Measurements from ENCODE around the gene INPPL1.

INPPL1 gene

GRCh38 chr11:72238492-72239312 is 14.1 kb downstream of the INPPL1 start:
- Histone ChIP-seq H3K4me3 (ENCODE audit: insufficient read depth, low read depth, low read length, poor library complexity, severe bottlenecking) (no peak overlapping the region), H3K36me3 (ENCODE audit: control insufficient read depth, insufficient read depth, low read length) (peaks cover 33% of the 10 kb centered on the region), H3K27ac (ENCODE audit: insufficient read depth, low read length, poor library complexity, severe bottlenecking) (no peak overlapping the region), H3K27me3 (replicated peaks; ENCODE audit: control insufficient read depth, insufficient read depth, low read length, poor library complexity, severe bottlenecking) (peaks cover 37% of the 10 kb centered on the region), H3K9me3 (ENCODE audit: control insufficient read depth, low read length) (no peaks in the 10 kb centered on the region), H3K4me1 (ENCODE audit: control insufficient read depth, insufficient read depth, low read length, poor library complexity, severe bottlenecking) (peaks cover 20% of the 10 kb centered on the region)
- DNase-seq: no peak

DNA sequence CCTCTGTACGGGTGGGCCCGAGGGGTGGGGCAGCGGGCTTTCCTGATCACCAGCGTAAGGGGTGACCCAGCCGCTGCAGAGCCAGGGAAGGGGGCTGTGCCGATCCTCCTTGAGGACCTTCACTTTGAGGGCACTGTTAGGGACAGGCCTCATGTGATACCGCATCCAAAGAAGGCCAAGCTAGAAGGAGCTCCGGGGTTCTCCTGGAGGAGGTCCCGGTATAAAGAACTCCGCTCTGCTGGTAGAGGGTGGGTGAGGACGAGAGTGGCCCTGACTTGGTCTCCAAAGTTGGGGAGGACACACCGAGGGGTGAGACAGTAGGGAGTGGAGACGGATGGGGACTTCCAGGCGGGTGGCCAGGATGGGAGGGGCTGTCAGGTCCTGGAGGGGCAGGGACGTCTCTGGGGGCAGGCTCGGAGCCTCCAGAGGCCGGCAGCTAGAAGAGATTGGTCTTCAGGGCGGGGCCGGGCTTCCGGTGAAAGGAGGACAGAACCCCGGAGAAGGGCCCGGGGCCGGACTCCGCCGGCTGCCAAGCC is 14.8 kb downstream of the INPPL1 start:
- no peak for DNase-seq
- Histone ChIP-seq H3K36me3 (ENCODE audit: control insufficient read depth, insufficient read depth, low read length) (peaks cover 28% of the 10 kb centered on the region), H3K27ac (ENCODE audit: insufficient read depth, low read length, poor library complexity, severe bottlenecking) (no peak overlapping the region), H3K4me1 (ENCODE audit: control insufficient read depth, insufficient read depth, low read length, poor library complexity, severe bottlenecking) (peaks cover 24% of the 10 kb centered on the region), H3K9me3 (ENCODE audit: control insufficient read depth, low read length) (no peaks in the 10 kb centered on the region), H3K4me3 (ENCODE audit: insufficient read depth, low read depth, low read length, poor library complexity, severe bottlenecking) (no peak overlapping the region), H3K27me3 (replicated peaks; ENCODE audit: control insufficient read depth, insufficient read depth, low read length, poor library complexity, severe bottlenecking) (peaks cover 44% of the 10 kb centered on the region)

- DNase-seq: no peak
These were observed 15.4 kb downstream of the INPPL1 start for GRCh38 chr11:72239849-72240460.

GRCh38 chr11:72240461-72241290 is 16.1 kb downstream of the INPPL1 start:
- Histone ChIP-seq H3K4me3 (ENCODE audit: insufficient read depth, low read depth, low read length, poor library complexity, severe bottlenecking) (no peak overlapping the region), H3K36me3 (ENCODE audit: control insufficient read depth, insufficient read depth, low read length) (peaks cover 16% of the 10 kb centered on the region), H3K27ac (ENCODE audit: insufficient read depth, low read length, poor library complexity, severe bottlenecking) (no peak overlapping the region), H3K9me3 (ENCODE audit: control insufficient read depth, low read length) (no peaks in the 10 kb centered on the region), H3K4me1 (ENCODE audit: control insufficient read depth, insufficient read depth, low read length, poor library complexity, severe bottlenecking) (peaks cover 25% of the 10 kb centered on the region), H3K27me3 (replicated peaks; ENCODE audit: control insufficient read depth, insufficient read depth, low read length, poor library complexity, severe bottlenecking) (peaks cover 53% of the 10 kb centered on the region)
- DNase-seq: no peak

More at GRCh38 chr11:72239849-72240460, 15.4 kb downstream of the INPPL1 start:
- Histone ChIP-seq H3K27ac (ENCODE audit: insufficient read depth, low read length, poor library complexity, severe bottlenecking) (no peak overlapping the region), H3K27me3 (replicated peaks; ENCODE audit: control insufficient read depth, insufficient read depth, low read length, poor library complexity, severe bottlenecking) (peaks cover 49% of the 10 kb centered on the region), H3K4me1 (ENCODE audit: control insufficient read depth, insufficient read depth, low read length, poor library complexity, severe bottlenecking) (peaks cover 25% of the 10 kb centered on the region), H3K4me3 (ENCODE audit: insufficient read depth, low read depth, low read length, poor library complexity, severe bottlenecking) (no peak overlapping the region), H3K9me3 (ENCODE audit: control insufficient read depth, low read length) (no peaks in the 10 kb centered on the region), H3K36me3 (ENCODE audit: control insufficient read depth, insufficient read depth, low read length) (peaks cover 23% of the 10 kb centered on the region)

DNA sequence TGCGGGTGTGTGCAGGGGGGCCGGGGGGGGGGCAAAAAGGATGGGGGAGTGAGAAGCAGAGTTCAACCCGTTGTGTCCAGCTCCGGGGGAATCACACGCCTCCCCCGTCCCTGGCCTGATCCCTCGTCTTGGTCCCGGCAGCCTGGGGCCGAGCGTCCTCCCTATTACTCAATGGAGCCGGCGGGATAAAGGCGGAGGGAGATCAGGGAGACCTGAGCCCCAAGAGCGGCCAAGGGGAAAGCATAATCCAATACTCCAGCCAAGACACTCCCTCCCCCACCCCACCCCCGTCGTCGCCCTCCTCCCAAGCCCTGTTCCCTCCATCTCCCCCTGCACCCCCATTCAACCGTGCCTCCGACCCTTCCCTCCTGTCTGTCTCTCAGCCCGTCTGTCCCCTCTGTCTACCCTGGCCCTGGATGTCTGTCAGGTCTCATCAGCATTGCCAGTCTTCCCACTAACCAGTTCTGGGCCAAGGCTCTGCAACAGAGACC is 16.8 kb downstream of the INPPL1 start:
- Histone ChIP-seq H3K9me3 (ENCODE audit: control insufficient read depth, low read length) (no peaks in the 10 kb centered on the region), H3K27me3 (replicated peaks; ENCODE audit: control insufficient read depth, insufficient read depth, low read length, poor library complexity, severe bottlenecking) (peaks cover 53% of the 10 kb centered on the region), H3K27ac (ENCODE audit: insufficient read depth, low read length, poor library complexity, severe bottlenecking) (no peak overlapping the region), H3K36me3 (ENCODE audit: control insufficient read depth, insufficient read depth, low read length) (peaks cover 10% of the 10 kb centered on the region), H3K4me3 (ENCODE audit: insufficient read depth, low read depth, low read length, poor library complexity, severe bottlenecking) (no peak overlapping the region), H3K4me1 (ENCODE audit: control insufficient read depth, insufficient read depth, low read length, poor library complexity, severe bottlenecking) (peaks cover 25% of the 10 kb centered on the region)
- DNase-seq: no peak

DNA sequence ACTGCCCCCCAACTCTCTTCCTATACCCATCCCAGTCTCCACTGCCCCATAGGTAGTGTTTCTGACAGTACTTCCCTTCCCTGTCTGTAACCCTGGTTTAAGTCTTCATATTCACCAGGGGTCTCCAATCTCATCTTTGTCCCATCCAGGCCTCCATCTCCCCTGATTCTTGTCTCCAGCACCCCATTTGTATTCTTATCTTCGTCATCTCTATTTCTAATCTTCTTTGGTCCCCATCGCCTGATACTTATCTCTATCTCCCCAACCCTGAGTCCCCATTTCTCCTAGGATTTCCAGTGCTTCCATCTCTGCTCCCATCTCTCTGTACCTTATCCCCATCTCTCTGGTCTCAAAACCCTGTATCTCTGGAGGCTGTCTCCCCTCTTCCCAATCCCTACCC is 17.6 kb downstream of the INPPL1 start:
- H3K27ac ChIP-seq (ENCODE audit: insufficient read depth, low read length, poor library complexity, severe bottlenecking): no peak overlapping the region
- H3K27me3 ChIP-seq (replicated peaks; ENCODE audit: control insufficient read depth, insufficient read depth, low read length, poor library complexity, severe bottlenecking): peaks cover 53% of the 10 kb centered on the region
- DNase-seq: no peak
- H3K4me3 ChIP-seq (ENCODE audit: insufficient read depth, low read depth, low read length, poor library complexity, severe bottlenecking): no peak overlapping the region
- H3K36me3 ChIP-seq (ENCODE audit: control insufficient read depth, insufficient read depth, low read length): peaks cover 6% of the 10 kb centered on the region
- peaks cover 25% of the 10 kb centered on the region for H3K4me1 ChIP-seq (ENCODE audit: control insufficient read depth, insufficient read depth, low read length, poor library complexity, severe bottlenecking)
- no peaks in the 10 kb centered on the region for H3K9me3 ChIP-seq (ENCODE audit: control insufficient read depth, low read length)

DNA sequence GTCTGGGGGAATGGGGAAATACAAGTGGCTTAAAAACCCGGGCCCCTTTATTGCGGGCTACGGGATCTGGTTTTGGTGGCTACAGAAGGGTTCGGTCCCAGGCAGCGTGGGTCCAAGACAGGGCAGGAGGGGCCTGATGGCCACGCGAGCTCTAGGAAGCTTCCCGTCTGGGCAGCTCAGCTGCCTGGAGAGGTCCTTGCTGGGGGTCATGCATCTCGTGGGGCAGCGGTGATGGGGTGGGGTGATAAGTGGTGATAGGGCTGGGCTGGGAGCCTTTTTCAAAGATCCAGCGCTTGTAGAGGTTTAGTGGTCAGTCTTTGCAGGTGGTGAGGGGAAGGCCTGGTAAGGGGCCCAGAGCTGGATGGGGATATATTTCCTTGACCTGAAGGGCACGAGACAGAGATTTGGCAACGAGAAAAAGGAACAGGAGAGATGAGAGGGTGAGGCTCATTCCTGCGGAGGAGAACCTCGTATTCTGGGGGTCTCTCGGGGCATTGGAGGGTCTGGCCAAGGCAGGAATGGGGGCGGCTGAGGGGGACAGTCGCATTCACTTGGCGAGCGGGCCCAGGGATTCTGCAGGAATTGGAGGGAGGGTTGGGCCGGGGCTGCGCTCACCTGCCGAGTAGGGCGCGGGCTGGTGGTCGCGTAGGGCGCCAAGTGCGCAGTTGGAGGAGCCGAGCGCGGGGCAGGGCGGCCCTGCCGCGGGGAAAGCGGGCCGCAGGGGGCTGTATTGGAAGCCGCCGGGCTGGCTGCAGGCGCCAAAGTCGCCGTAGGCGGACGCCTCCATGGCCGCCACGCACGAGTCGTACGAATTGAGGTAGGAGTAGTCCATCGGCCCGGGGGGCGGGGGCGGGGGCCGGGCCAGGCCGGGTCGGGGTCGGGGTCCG is 18.8 kb downstream of the INPPL1 start:
- Histone ChIP-seq H3K36me3 (ENCODE audit: control insufficient read depth, insufficient read depth, low read length) (no peaks in the 10 kb centered on the region), H3K4me1 (ENCODE audit: control insufficient read depth, insufficient read depth, low read length, poor library complexity, severe bottlenecking) (peaks cover 25% of the 10 kb centered on the region), H3K9me3 (ENCODE audit: control insufficient read depth, low read length) (no peaks in the 10 kb centered on the region), H3K27ac (ENCODE audit: insufficient read depth, low read length, poor library complexity, severe bottlenecking) (no peak overlapping the region), H3K4me3 (ENCODE audit: insufficient read depth, low read depth, low read length, poor library complexity, severe bottlenecking) (no peak overlapping the region), H3K27me3 (replicated peaks; ENCODE audit: control insufficient read depth, insufficient read depth, low read length, poor library complexity, severe bottlenecking) (peaks cover 53% of the 10 kb centered on the region)
- DNase-seq: no peak

DNA sequence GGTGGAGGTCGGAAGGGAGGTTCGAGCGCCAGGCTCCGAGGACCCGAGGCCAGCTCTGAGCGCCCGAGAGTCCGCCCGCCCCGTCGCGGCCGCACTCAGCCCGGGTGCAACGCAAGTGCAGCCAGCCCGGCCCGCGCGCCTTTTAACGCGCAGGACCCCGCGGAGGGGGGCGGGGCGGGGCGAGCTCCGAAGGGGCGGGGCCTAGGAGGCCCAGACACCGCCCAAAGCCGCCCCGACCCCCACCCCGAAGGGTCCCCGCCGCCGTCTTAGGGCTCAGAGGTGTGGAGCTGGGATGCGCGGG is 19.4 kb downstream of the INPPL1 start, which contains the start of gene PHOX2A:
Gene PHOX2A (minus strand): TSS at position 117 of the 301 bp plus-strand sequence. CDS start 172 bp downstream, outside the sequence.
- Histone ChIP-seq H3K4me1 (ENCODE audit: control insufficient read depth, insufficient read depth, low read length, poor library complexity, severe bottlenecking) (peaks cover 25% of the 10 kb centered on the region), H3K4me3 (ENCODE audit: insufficient read depth, low read depth, low read length, poor library complexity, severe bottlenecking) (no peak within 1 kb of the TSS), H3K27me3 (replicated peaks; ENCODE audit: control insufficient read depth, insufficient read depth, low read length, poor library complexity, severe bottlenecking) (peaks cover 53% of the 10 kb centered on the region), H3K36me3 (ENCODE audit: control insufficient read depth, insufficient read depth, low read length) (no peaks in the 10 kb centered on the region), H3K9me3 (ENCODE audit: control insufficient read depth, low read length) (no peaks in the 10 kb centered on the region), H3K27ac (ENCODE audit: insufficient read depth, low read length, poor library complexity, severe bottlenecking) (no peak within 1 kb of the TSS)
- no peak for DNase-seq
